ENCODE data around the gene ISG15. TPM values are rescaled to one million over a fixed set of nuclear protein-coding genes. Genes with fewer than 3 reads are reported as not detected.

The ISG15 gene
- total and polyA plus RNA-seq, 9 of the 15 experiments (the other 6 are each of a cell fraction or from before 2014, with no cell fraction given), result 0.40 to 58.3 (median 12.2) TPM

GRCh38 chr1:973459-974292 lies 39.6 kb upstream of the ISG15 start:
- WGBS (ENCODE audit: insufficient coverage, low coverage, missing lambda C conversion rate), result 28% methylated on average over 21 of the region's 28 CpGs
- H3K9ac ChIP-seq (ENCODE audit: insufficient read depth in 1 of 2, low read depth in 2 of 2, low read length in 2 of 2), result peak overlapping the region in 1 of 2 experiments; percentile 24; a peak in 2 of 4 replicates
- no peak overlapping the region for H3K4me2 ChIP-seq (ENCODE audit: insufficient read depth, low read length)
- intact Hi-C loops (cut with micrococcal nuclease) (no loop called here), in situ Hi-C loops (cut with MboI) (no loop called here)
- H3K9me3 ChIP-seq (replicated peaks; ENCODE audit: control insufficient read depth, insufficient read depth, low read depth, low read length), result peaks cover 6% of the 10 kb centered on the region
- no peak overlapping the region for H3K27ac ChIP-seq (ENCODE audit: extremely low read depth, low read depth, low read length)
- ChIA-PET CTCF (ENCODE audit: low intra/inter-chr PET ratio) (no interaction called here), POLR2A (interaction anchor here (1.0 kb wide), 1 partner anchor 8 kb away, joined by 3 read pairs; no protein-coding TSS in a partner anchor)
- no peaks in the 10 kb centered on the region for H3K9me1 ChIP-seq (ENCODE audit: control insufficient read depth, insufficient read depth, low read length)
- no peaks in the 10 kb centered on the region for H4K20me1 ChIP-seq (replicated peaks; ENCODE audit: control insufficient read depth, insufficient read depth, low read length)
- H3K27me3 ChIP-seq (ENCODE audit: control insufficient read depth in 2 of 2, insufficient read depth in 2 of 2, low read length in 2 of 2), result peaks cover under 1 to 43% of the 10 kb centered on the region in 2 experiments; a peak in 3 of 5 replicates
- no peaks in the 10 kb centered on the region for H3K36me3 ChIP-seq (ENCODE audit: control insufficient read depth, insufficient read depth, low read length)
- no TSS peak for BruUV-seq (replicated peaks)
- TF ChIP-seq MYC (IDR thresholded peaks at IDR 0.05; ENCODE audit: low read depth, low read length) (no peak), MYC (CRISPR knock-in tag; IDR thresholded peaks at IDR 0.05; ENCODE audit: borderline replicate concordance, low read depth) (no peak), CEBPG (CRISPR knock-in tag; IDR thresholded peaks at IDR 0.05) (no peak), CEBPG (tag; conservative IDR thresholded peaks at IDR 0.05 in 1 of 2, IDR thresholded peaks at IDR 0.05 in 1 of 2) (no peak), PCBP1 (IDR thresholded peaks at IDR 0.05; ENCODE audit: low read depth, low read length, poor library complexity, severe bottlenecking) (peak; percentile 48), FUS (optimal IDR thresholded peaks at IDR 0.05; ENCODE audit: low read depth, low read length) (no peak), RBM14 (IDR thresholded peaks at IDR 0.05; ENCODE audit: borderline replicate concordance, insufficient read depth, low read depth, low read length) (0 out of 2 replicates have a peak, but pooled peaks have one; percentile 15)
- no peaks in the 10 kb centered on the region for H3K79me2 ChIP-seq (ENCODE audit: control insufficient read depth, insufficient read depth, low read length)
- FAIRE-seq (no peak), DNase-seq (ENCODE audit: extremely low read depth in 1 of 4, low spot score in 3 of 4) (no peak), ATAC-seq (no peak)
- H3K4me3 ChIP-seq, result no peak overlapping the region
- peaks cover 0 to 68% of the 10 kb centered on the region in 2 experiments; a peak in 3 of 5 replicates for H3K4me1 ChIP-seq (replicated peaks in 1 of 2; ENCODE audit: control insufficient read depth in 2 of 2, insufficient read depth in 2 of 2, low read length in 2 of 2)
- no peak overlapping the region for H2AFZ ChIP-seq (ENCODE audit: low read depth, low read length)
